Transverse colon (tissue), 4 donors: Measurements from ENCODE around the gene LTN1. TPM values are rescaled to one million over a fixed set of nuclear protein-coding genes. Genes with fewer than 3 reads are reported as not detected.

Experiments
- DNase-seq: peaks from one replicate; pipeline ENCODE4 v3.0.0-alpha.2; 2019
- H3K27ac ChIP-seq, 4 donors: fragments of 200-600 bp; sonication (generic); 2 replicates each; pipeline ENCODE4 v1.5.1; 2016 to 2018; ENCODE audit warnings: inconsistent platforms in 4 of 4
- H3K27me3 ChIP-seq: fragments of 200-600 bp; sonication (generic); 2 replicates; pipeline ENCODE4 v1.5.1; 2017; ENCODE audit warnings: inconsistent platforms
- H3K36me3 ChIP-seq, 4 donors: fragments of 200-600 bp; sonication (generic); 2 replicates each; pipeline ENCODE4 v1.5.1; 2017 to 2019; ENCODE audit warnings: inconsistent platforms in 4 of 4
- H3K4me1 ChIP-seq, 4 donors: fragments of 200-600 bp; sonication (generic); 2 replicates each; pipeline ENCODE4 v1.5.1; 2017 to 2020; ENCODE audit warnings: inconsistent platforms in 4 of 4
- H3K4me3 ChIP-seq, 4 donors: fragments of 200-600 bp; sonication (generic); 1 replicate in 1 of 4; 2 replicates in 3 of 4; pipeline versions ENCODE4 v1.5.1 to v1.6.1; 2017 to 2019; ENCODE audit warnings: inconsistent platforms in 4 of 4
- H3K9me3 ChIP-seq, 2 donors: fragments of 200-600 bp; sonication (generic); 2 replicates each; pipeline ENCODE4 v1.5.1; 2017 to 2019; ENCODE audit warnings: inconsistent platforms in 2 of 2
- EP300 ChIP-seq: sonication (generic); formaldehyde crosslinking; IDR thresholded peaks from one replicate; pipeline ENCODE4 v1.6.1; 2017; ENCODE audit warnings: antibody characterized with exemption, low read depth
- POLR2A ChIP-seq: fragments of 450-650 bp; IDR thresholded peaks from one replicate; pipeline ENCODE4 v1.6.1; 2016; ENCODE audit warnings: antibody characterized with exemption, mild to moderate bottlenecking, moderate library complexity
- POLR2AphosphoS5 ChIP-seq, 3 donors: sonication (generic); formaldehyde crosslinking; IDR thresholded peaks; one replicate each; pipeline ENCODE4 v1.6.1; 2016; ENCODE audit warnings: antibody characterized with exemption in 3 of 3
- WGBS, 2 donors: methylation state at CpG; one replicate each; pipeline ENCODE4 v1.1.5; 2018; ENCODE audit warnings: low coverage in 1 of 2; 5-methylcytosine and 5-hydroxymethylcytosine counted together
- in situ Hi-C, 4 donors: fragments of 200-750 bp; cut with MboI; loops; one replicate each; pipeline versions ENCODE4 v1.15.0 to v1.15.1; 2017; ENCODE audit warnings: low sequenced_read_pairs in 3 of 4, low pct_ligation_motif_present in 1 of 4, low pct_unique_long_range_greater_than_20kb in 1 of 4
- intact Hi-C: fragments of 100-400 bp; cut with DNase I; formaldehyde crosslinking; loops from one replicate; pipeline ENCODE4 v1.15.1; 2023; ENCODE audit warnings: low total_unique reads
- total RNA-seq, 4 donors: library from RNA; depleted of rRNA; stranded (reverse); fragments of >200 nt; gene quantifications; one replicate each; pipeline ENCODE4 v1.1.0, GENCODE V29; 2016
- TF ChIP-seq, protein P1 (sequence below), 5 experiments: fragments of 200-600 bp in 3 of 5; fragments of 450-650 bp in 2 of 5; sonication (generic) in 3 of 5; IDR thresholded peaks; 1 replicate in 2 of 5; 2 replicates in 3 of 5; pipeline ENCODE4 v1.5.1; 2016 to 2017; ENCODE audit warnings: antibody characterized with exemption in 5 of 5, inconsistent platforms in 3 of 5, mild to moderate bottlenecking in 2 of 5, moderate library complexity in 1 of 5

Gene LTN1
- total RNA-seq, 4 donors from 2014 or later, result 13.9 to 36.5 (median 22.1) TPM

DNA sequence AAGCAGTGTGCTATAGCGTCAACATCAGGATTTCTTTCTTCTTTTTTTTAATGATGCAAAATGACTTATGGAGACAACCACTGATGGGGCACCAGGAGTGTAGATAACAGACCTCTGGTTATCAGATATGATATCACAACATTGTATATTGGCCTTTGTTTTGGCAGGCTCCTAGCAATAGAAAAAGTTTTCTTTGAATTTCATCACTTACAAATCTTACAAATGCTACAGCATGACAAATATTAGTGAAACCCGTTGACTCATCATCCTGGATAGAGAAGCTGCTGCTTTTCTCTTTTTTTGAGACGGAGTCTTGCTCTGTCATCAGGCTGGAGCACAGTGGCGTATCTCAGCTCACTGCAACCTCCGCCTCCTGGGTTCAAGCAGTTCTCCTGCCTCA, 92.9 kb downstream of the LTN1 start:
- intact Hi-C loops (no loop called here), in situ Hi-C loops (no loop called here)
- Histone ChIP-seq H3K9me3 (no peaks in the 10 kb centered on the region), H3K4me3 (no peak overlapping the region), H3K4me1 (peaks cover 0 to 6% (median 2%) of the 10 kb centered on the region in 4 donors), H3K27ac (no peak overlapping the region), H3K27me3 (no peaks in the 10 kb centered on the region), H3K36me3 (no peaks in the 10 kb centered on the region)
- WGBS, 2 donors, result 86 to 100% methylated on average over 1 to 5 of the region's 5 CpGs
- DNase-seq, result no peak
- no peak for TF ChIP-seq POLR2A
- TF ChIP-seq EP300, result no peak

DNA sequence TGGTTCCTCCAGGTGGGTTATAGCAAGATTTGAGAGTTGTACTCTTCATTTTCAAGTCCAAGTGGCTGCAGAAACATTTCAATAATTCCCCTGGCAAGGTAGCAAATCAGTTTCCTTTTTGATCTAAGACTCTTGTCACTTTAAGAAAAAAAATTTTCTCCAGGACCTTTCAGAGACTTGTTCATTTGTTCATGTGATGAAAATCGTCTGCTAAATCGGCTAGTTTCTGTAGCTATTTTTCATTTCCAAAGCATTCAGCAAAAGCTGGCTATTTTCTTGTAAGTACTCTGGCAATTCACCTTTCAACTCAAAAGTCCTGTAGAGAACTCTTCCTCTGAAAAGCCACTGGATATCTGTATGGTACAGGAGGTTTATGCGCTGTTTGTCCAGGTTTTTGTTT, 93.5 kb downstream of the LTN1 start:
- H3K4me1 ChIP-seq, result peaks cover 0 to 2% (median 0%) of the 10 kb centered on the region in 4 donors
- intact Hi-C loops (no loop called here), in situ Hi-C loops (no loop called here)
- H3K4me3 ChIP-seq, result no peak overlapping the region
- TF ChIP-seq EP300 (no peak), POLR2AphosphoS5 (IDR thresholded peaks at IDR 0.05) (no peak), POLR2A (no peak)
- TF ChIP-seq, protein P1, sequence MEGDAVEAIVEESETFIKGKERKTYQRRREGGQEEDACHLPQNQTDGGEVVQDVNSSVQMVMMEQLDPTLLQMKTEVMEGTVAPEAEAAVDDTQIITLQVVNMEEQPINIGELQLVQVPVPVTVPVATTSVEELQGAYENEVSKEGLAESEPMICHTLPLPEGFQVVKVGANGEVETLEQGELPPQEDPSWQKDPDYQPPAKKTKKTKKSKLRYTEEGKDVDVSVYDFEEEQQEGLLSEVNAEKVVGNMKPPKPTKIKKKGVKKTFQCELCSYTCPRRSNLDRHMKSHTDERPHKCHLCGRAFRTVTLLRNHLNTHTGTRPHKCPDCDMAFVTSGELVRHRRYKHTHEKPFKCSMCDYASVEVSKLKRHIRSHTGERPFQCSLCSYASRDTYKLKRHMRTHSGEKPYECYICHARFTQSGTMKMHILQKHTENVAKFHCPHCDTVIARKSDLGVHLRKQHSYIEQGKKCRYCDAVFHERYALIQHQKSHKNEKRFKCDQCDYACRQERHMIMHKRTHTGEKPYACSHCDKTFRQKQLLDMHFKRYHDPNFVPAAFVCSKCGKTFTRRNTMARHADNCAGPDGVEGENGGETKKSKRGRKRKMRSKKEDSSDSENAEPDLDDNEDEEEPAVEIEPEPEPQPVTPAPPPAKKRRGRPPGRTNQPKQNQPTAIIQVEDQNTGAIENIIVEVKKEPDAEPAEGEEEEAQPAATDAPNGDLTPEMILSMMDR (IDR thresholded peaks at IDR 0.05), result no peak
- H3K27ac ChIP-seq, result no peak overlapping the region
- WGBS, 2 donors, result 65 to 69% methylated on average over 3 of the region's 3 CpGs
- H3K9me3 ChIP-seq, result no peaks in the 10 kb centered on the region
- H3K27me3 ChIP-seq, result no peaks in the 10 kb centered on the region
- no peaks in the 10 kb centered on the region for H3K36me3 ChIP-seq
- no peak for DNase-seq

DNA sequence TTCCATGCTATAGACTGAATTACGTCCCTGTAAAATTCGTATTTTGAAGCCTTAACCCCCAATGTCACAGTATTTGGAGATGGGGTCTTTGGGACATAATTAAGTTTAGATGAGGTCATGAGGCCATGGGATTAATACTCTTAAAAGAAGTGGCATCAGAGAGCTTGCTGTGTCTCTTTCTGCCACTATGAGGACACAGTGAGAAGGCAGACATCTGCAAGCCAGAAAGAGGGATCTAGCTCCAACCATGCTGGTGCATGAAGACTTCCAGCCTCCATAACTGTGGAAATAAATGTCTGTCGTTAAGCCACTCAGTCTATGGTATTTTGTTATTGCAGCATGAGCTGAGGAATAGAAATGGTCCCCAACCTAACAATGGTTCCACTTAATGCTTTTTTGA, 99.0 kb downstream of the LTN1 start:
- intact Hi-C loops, result no loop called here

DNA sequence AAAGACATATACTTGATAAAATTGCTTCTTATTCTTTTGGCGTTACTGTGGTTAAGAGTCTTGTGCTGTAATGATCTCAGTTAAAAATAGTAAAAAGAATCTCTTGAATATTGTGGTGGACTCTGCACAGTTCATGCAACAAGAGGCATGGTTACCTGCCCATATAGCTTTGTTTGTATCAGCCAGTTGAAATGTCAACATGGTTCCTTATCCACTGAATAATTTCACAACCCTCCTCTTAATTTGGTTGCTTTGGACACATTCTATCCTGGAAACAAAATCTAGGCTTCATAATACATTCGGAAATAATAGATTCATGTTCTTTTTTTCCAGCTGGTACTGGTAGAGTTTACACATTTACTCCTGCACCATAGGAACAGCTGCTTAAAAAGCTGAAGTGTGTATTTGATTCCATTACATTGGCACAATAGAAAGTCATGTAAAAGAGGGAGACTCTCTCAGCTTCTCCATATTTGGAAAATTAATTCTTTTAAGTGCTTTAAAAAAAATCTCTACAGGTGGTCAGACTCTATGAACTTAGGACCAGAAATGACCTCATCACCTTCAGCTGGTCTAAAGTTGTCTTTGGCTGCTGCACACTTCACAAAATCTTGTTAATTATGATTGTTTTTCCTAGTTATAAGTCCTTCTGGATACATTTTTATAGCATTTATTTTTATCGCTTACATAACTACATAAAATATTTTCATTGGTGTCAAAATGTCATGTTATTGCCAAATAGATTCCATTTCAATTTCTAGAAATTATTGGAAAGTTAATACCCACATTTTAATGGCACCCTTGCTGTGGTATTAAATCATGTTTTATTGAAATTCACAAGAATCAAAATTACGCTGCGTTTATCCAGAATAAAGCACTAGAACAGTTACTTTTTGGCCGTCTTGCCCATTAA, 100.2 kb downstream of the LTN1 start:
- in situ Hi-C loops (no loop called here), intact Hi-C loops (no loop called here)
- H3K27me3 ChIP-seq, result peaks cover 3% of the 10 kb centered on the region
- H3K4me1 ChIP-seq, result no peaks in the 10 kb centered on the region
- H3K4me3 ChIP-seq, result no peak overlapping the region
- no peak for DNase-seq
- no peak overlapping the region for H3K27ac ChIP-seq
- TF ChIP-seq, protein P1 (IDR thresholded peaks at IDR 0.05), result no peak
- TF ChIP-seq POLR2A (no peak), POLR2AphosphoS5 (IDR thresholded peaks at IDR 0.05) (no peak)
- H3K9me3 ChIP-seq, result no peaks in the 10 kb centered on the region
- 71 to 72% methylated on average over 6 of the region's 6 CpGs for WGBS, 2 donors
- no peaks in the 10 kb centered on the region for H3K36me3 ChIP-seq

More for the DNA sequence above, 99.0 kb downstream of the LTN1 start:
- TF ChIP-seq, protein P1 (IDR thresholded peaks at IDR 0.05), result no peak
- TF ChIP-seq POLR2A, result no peak
- WGBS, 2 donors, result 73 to 100% methylated on average over 1 to 3 of the region's 3 CpGs
- DNase-seq, result no peak
- Histone ChIP-seq H3K36me3 (no peaks in the 10 kb centered on the region), H3K4me3 (no peak overlapping the region), H3K4me1 (no peaks in the 10 kb centered on the region), H3K27ac (no peak overlapping the region), H3K9me3 (no peaks in the 10 kb centered on the region), H3K27me3 (peaks cover 3% of the 10 kb centered on the region)
- in situ Hi-C loops, result no loop called here

DNA sequence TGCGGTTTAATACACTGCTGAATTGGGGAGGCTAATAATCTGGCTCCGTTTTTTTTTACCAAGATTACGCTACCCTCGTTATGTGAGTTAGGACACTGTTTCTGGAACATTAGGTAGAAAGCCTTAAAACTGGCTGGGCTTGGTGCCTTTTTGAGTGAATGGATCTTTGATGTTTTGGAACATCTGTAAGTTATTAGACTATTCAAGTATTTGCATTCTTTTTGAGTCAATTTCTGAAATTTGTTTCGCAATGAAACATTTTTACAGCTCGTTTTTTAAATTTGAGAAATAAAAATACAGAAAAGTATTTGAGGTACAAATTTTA, 106.9 kb downstream of the LTN1 start:
- DNase-seq, result no peak
- Histone ChIP-seq H3K9me3 (no peaks in the 10 kb centered on the region), H3K27me3 (peaks cover 3% of the 10 kb centered on the region), H3K27ac (peak overlapping the region; percentile 90 to 96 (median 92)), H3K4me3 (peak overlapping the region in 1 of 4 donors; percentile 60), H3K36me3 (peaks cover 0 to 13% (median 3%) of the 10 kb centered on the region in 4 donors), H3K4me1 (peaks cover 0 to 16% (median 9%) of the 10 kb centered on the region in 4 donors)
- TF ChIP-seq POLR2A, result no peak
- no peak for TF ChIP-seq POLR2AphosphoS5 (IDR thresholded peaks at IDR 0.05)
- TF ChIP-seq EP300, result no peak
- TF ChIP-seq, protein P1 (IDR thresholded peaks at IDR 0.05), result no peak
- in situ Hi-C loops, result no loop called here
- WGBS, 2 donors, result 85 to 89% methylated on average over 6 of the region's 6 CpGs
- intact Hi-C loops, result no loop called here
